ENCODE measurements around the gene RDH12.

The RDH12 gene

DNA sequence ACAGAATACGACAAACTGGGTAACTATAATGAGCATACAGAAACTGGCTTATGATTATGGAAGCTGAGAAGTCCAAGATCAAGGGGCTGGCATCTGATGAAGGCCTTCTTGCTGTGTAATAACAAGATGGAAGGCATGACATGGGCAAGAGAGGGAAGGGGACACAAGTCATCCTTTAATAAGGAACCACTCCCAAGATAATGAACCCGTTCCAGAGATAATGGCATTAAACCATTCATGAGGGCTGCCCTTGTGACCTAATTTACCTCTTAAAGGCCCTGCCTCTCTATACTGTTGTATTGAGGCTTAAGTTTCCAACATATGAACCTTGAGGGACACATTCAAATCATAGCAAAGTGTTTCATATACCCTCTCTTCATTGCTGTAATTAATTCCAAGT, 22.7 kb upstream of the RDH12 start:
- Histone ChIP-seq H3K36me3 (peaks cover 4% of the 10 kb centered on the region), H3K9me3 (no peaks in the 10 kb centered on the region), H3K4me3 (ENCODE audit: low read depth in 1 of 2, low read length in 1 of 2) (no peak overlapping the region), H3K4me1 (ENCODE audit: control insufficient read depth in 1 of 2, insufficient read depth in 1 of 2, low read depth in 1 of 2, low read length in 1 of 2) (peaks cover 14% of the 10 kb centered on the region in 2 experiments), H3K27ac (no peak overlapping the region), H3K27me3 (no peaks in the 10 kb centered on the region)
- TF ChIP-seq, protein P1, sequence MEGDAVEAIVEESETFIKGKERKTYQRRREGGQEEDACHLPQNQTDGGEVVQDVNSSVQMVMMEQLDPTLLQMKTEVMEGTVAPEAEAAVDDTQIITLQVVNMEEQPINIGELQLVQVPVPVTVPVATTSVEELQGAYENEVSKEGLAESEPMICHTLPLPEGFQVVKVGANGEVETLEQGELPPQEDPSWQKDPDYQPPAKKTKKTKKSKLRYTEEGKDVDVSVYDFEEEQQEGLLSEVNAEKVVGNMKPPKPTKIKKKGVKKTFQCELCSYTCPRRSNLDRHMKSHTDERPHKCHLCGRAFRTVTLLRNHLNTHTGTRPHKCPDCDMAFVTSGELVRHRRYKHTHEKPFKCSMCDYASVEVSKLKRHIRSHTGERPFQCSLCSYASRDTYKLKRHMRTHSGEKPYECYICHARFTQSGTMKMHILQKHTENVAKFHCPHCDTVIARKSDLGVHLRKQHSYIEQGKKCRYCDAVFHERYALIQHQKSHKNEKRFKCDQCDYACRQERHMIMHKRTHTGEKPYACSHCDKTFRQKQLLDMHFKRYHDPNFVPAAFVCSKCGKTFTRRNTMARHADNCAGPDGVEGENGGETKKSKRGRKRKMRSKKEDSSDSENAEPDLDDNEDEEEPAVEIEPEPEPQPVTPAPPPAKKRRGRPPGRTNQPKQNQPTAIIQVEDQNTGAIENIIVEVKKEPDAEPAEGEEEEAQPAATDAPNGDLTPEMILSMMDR (IDR thresholded peaks at IDR 0.05) = no peak

DNA sequence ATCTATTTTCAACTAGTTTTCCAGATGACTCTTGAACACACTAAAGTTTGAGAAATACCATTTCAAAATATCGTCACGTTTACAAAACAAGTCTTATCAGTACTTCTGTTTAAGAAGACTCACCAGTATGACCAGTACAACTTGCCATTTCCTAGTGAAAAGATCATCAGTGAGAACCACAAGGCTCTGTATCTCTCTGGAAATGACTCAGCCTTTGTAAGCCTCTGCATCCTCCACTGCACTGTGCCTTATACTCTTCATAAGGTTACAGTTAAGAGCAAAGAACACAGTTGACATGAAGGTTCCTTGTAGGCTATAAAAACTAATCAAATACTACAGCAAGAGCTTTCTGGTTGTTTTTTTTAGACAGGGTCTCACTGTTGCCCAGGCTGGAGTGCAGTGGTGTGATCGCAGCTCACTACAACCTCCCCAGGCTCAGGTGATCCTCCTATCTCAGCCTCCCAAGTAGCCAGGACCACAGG, 21.5 kb upstream of the RDH12 start:
- TF ChIP-seq, protein P1 (IDR thresholded peaks at IDR 0.05) = no peak
- peaks cover 4% of the 10 kb centered on the region for H3K36me3 ChIP-seq
- H3K4me1 ChIP-seq (ENCODE audit: control insufficient read depth in 1 of 2, insufficient read depth in 1 of 2, low read depth in 1 of 2, low read length in 1 of 2) = peaks cover 10% of the 10 kb centered on the region in 2 experiments
- no peak overlapping the region for H3K4me3 ChIP-seq (ENCODE audit: low read depth in 1 of 2, low read length in 1 of 2)
- no peaks in the 10 kb centered on the region for H3K27me3 ChIP-seq
- H3K27ac ChIP-seq = no peak overlapping the region
- H3K9me3 ChIP-seq = no peaks in the 10 kb centered on the region

DNA sequence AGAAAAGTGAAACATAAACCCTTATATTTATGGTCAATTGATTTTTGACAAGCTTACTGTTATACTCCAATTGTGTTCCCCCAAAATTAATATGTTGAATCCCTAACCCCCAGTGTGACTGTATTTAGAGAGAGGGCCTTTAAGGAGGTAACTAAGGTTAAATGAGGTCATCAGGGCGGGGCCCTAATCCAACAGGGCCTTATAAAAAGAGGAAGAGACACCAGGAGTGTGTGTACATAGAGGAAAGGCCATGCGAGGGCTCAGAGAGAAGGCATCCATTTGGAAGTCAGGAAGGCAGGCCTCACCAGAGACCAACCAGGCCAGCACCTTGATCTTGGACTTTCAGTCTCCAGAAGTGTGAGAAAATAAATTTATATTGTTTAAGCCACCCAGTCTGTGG, 20.7 kb upstream of the RDH12 start:
- Histone ChIP-seq H3K27ac (no peak overlapping the region), H3K36me3 (peaks cover 4% of the 10 kb centered on the region), H3K27me3 (no peaks in the 10 kb centered on the region), H3K4me1 (ENCODE audit: control insufficient read depth in 1 of 2, insufficient read depth in 1 of 2, low read depth in 1 of 2, low read length in 1 of 2) (peaks cover 5 to 7% of the 10 kb centered on the region in 2 experiments), H3K9me3 (no peaks in the 10 kb centered on the region), H3K4me3 (ENCODE audit: low read depth in 1 of 2, low read length in 1 of 2) (no peak overlapping the region)
- TF ChIP-seq, protein P1 (IDR thresholded peaks at IDR 0.05) = no peak

DNA sequence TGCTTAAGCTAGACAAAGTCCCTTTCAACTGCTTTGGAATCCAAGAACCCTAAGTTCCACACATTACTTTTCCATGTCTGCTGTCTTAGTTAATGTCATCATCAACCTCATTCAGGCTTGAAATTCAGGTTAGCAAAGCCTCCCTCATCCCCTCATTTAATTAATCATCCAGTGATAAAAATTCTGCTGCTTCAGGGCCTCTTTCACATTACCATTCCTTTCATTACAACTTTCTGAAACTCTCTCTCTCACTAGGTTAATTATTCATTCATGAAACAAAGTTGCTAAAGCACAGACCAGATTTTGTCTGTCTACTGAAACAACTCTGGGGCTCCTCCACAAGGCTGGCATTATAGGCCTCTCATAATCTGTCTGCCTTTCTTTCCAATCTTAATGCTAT, 17.8 kb upstream of the RDH12 start:
- Histone ChIP-seq H3K27ac (no peak overlapping the region), H3K4me3 (ENCODE audit: low read depth in 1 of 2, low read length in 1 of 2) (no peak overlapping the region), H3K36me3 (no peaks in the 10 kb centered on the region), H3K9me3 (no peaks in the 10 kb centered on the region), H3K4me1 (ENCODE audit: control insufficient read depth in 1 of 2, insufficient read depth in 1 of 2, low read depth in 1 of 2, low read length in 1 of 2) (peaks cover 5 to 7% of the 10 kb centered on the region in 2 experiments), H3K27me3 (no peaks in the 10 kb centered on the region)
- TF ChIP-seq, protein P1 (IDR thresholded peaks at IDR 0.05) = no peak

DNA sequence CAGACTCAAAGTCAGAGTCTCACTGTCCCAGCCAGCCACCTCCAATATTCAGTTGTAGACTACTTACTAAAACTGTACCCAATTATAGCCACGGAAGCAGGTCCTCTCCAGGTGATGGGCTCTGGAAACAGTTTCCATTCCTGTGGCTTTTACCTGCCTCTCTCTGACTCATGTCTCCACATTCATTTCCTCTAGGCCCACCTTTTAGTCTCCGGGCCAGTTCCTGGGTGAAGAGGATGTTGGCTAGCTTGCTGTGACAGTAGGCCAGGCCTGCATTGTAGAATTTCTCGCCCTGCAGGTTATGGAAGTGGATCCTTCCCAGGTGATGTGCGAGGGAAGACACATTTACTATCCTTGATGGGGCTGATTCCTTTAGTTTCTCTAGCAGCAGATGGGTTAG, 11.7 kb upstream of the RDH12 start:
- H3K4me3 ChIP-seq (ENCODE audit: low read depth in 1 of 2, low read length in 1 of 2) = no peak overlapping the region
- H3K27ac ChIP-seq = no peak overlapping the region
- H3K27me3 ChIP-seq = peaks cover under 1% of the 10 kb centered on the region
- H3K36me3 ChIP-seq = peaks cover 19% of the 10 kb centered on the region
- TF ChIP-seq, protein P1 (IDR thresholded peaks at IDR 0.05) = no peak
- peaks cover 4% of the 10 kb centered on the region in 2 experiments for H3K4me1 ChIP-seq (ENCODE audit: control insufficient read depth in 1 of 2, insufficient read depth in 1 of 2, low read depth in 1 of 2, low read length in 1 of 2)
- H3K9me3 ChIP-seq = no peaks in the 10 kb centered on the region

All from neutrophil (primary cell).